HFFc6 (cell line): ENCODE measurements around the gene MRTO4. TPM values are rescaled to one million over a fixed set of nuclear protein-coding genes. Genes with fewer than 3 reads are reported as not detected.
"Not testable (repeated sequence)": the region's sequence is repeated elsewhere in the genome, so short reads cannot be mapped to it uniquely, and the experiment has no call there.

ENCODE experiments used
- DNase-seq: peaks from one replicate; pipeline ENCODE4 v3.0.0-alpha.2; 2018
- H3K27ac Mint-ChIP-seq: 2 replicates; pipeline ENCODE4 v1.8.0; 2020; ENCODE audit warnings: mild to moderate bottlenecking, mixed read lengths
- H3K27me3 Mint-ChIP-seq: 2 replicates; pipeline ENCODE4 v1.8.0; 2021; ENCODE audit warnings: mild to moderate bottlenecking, moderate library complexity, mixed read lengths; ENCODE audit not compliant: insufficient read depth
- H3K36me3 Mint-ChIP-seq: 2 replicates; pipeline ENCODE4 v1.8.0; 2021; ENCODE audit warnings: low read depth, mixed read lengths
- H3K4me1 Mint-ChIP-seq: 2 replicates; pipeline ENCODE4 v1.8.0; 2020; ENCODE audit warnings: low read depth, mixed read lengths
- H3K4me3 Mint-ChIP-seq: 2 replicates; pipeline ENCODE4 v1.8.0; 2020; ENCODE audit warnings: mild to moderate bottlenecking, moderate library complexity, mixed read lengths
- H3K9me3 Mint-ChIP-seq: 2 replicates; pipeline ENCODE4 v1.8.0; 2020; ENCODE audit warnings: mild to moderate bottlenecking, mixed read lengths
- CTCF ChIP-seq: fragments of 200-600 bp; sonication (generic); IDR thresholded peaks from 2 replicates; pipeline ENCODE4 v1.5.0; 2021; ENCODE audit warnings: antibody characterized with exemption, mild to moderate bottlenecking
- total RNA-seq, 6 experiments: library from RNA; stranded (reverse); fragmentation: NEBNext Ultra II Directional; extraction: Animal tissue kit (Norgen Biotek cat#: 25700); gene quantifications; 2 replicates in 1 of 6; 3 replicates in 5 of 6; pipeline ENCODE4 v1.2.3, GENCODE V29; 2021

MRTO4 gene
- total RNA-seq, 6 experiments from 2014 or later, result 40.0 to 61.9 (median 45.0) TPM

GRCh38 chr1:19272064-19272463 is 20.5 kb downstream of the MRTO4 start:
- no peak overlapping the region for H3K27ac Mint-ChIP-seq
- no peak for DNase-seq
- TF ChIP-seq CTCF, result no peak
- peaks cover 9% of the 10 kb centered on the region for H3K36me3 Mint-ChIP-seq
- peaks cover 12% of the 10 kb centered on the region for H3K9me3 Mint-ChIP-seq
- peaks cover 8% of the 10 kb centered on the region; the same call in 1 of the 2 replicates for H3K27me3 Mint-ChIP-seq
- peaks cover 7% of the 10 kb centered on the region; the same call in 1 of the 2 replicates for H3K4me1 Mint-ChIP-seq
- no peak overlapping the region for H3K4me3 Mint-ChIP-seq

GRCh38 chr1:19273106-19273843 is 21.7 kb downstream of the MRTO4 start:
- Mint-ChIP-seq H3K27ac (no peak overlapping the region), H3K36me3 (peaks cover 9% of the 10 kb centered on the region), H3K27me3 (peaks cover 8% of the 10 kb centered on the region; the same call in 1 of the 2 replicates), H3K4me3 (no peak overlapping the region), H3K9me3 (peaks cover 12% of the 10 kb centered on the region), H3K4me1 (peaks cover 7% of the 10 kb centered on the region; the same call in 1 of the 2 replicates)
- no peak for DNase-seq
- no peak for TF ChIP-seq CTCF

GRCh38 chr1:19273844-19274531 is 22.4 kb downstream of the MRTO4 start:
- not testable (repeated sequence) for H3K27ac Mint-ChIP-seq, DNase-seq

GRCh38 chr1:19274636-19275035 is 23.0 kb downstream of the MRTO4 start:
- Mint-ChIP-seq H3K9me3 (peaks cover 12% of the 10 kb centered on the region), H3K4me3 (no peak overlapping the region), H3K27me3 (peaks cover 8% of the 10 kb centered on the region; the same call in 1 of the 2 replicates), H3K27ac (no peak overlapping the region), H3K4me1 (peaks cover 2% of the 10 kb centered on the region; the same call in 1 of the 2 replicates), H3K36me3 (peaks cover 9% of the 10 kb centered on the region)
- no peak for DNase-seq
- TF ChIP-seq CTCF, result no peak

More at GRCh38 chr1:19273844-19274531, 22.4 kb downstream of the MRTO4 start:
- not testable (repeated sequence) for H3K4me1 Mint-ChIP-seq, H3K27me3 Mint-ChIP-seq, H3K36me3 Mint-ChIP-seq, H3K4me3 Mint-ChIP-seq
- peaks cover 12% of the 10 kb centered on the region for H3K9me3 Mint-ChIP-seq

GRCh38 chr1:19283891-19284290 is 32.3 kb downstream of the MRTO4 start:
- H3K36me3 Mint-ChIP-seq, result peaks cover 9% of the 10 kb centered on the region; the same call in 1 of the 2 replicates
- no peaks in the 10 kb centered on the region; the same call in 1 of the 2 replicates for H3K27me3 Mint-ChIP-seq
- no peak for TF ChIP-seq CTCF

More at GRCh38 chr1:19283891-19284290, 32.3 kb downstream of the MRTO4 start:
- Mint-ChIP-seq H3K4me3 (no peak overlapping the region), H3K9me3 (no peaks in the 10 kb centered on the region; the same call in 1 of the 2 replicates), H3K27ac (no peak overlapping the region), H3K4me1 (0 out of 2 replicates have a peak, but pooled peaks cover under 1% of the 10 kb centered on the region)
- DNase-seq, result no peak
